ENCODE results near the gene NAMPT. TPM values are rescaled to one million over a fixed set of nuclear protein-coding genes. Genes with fewer than 3 reads are reported as not detected.

Gene NAMPT
- total and polyA plus RNA-seq, 9 of the 15 experiments (the other 6 are each of a cell fraction or from before 2014, with no cell fraction given), result 41.1 to 160 (median 106) TPM

DNA sequence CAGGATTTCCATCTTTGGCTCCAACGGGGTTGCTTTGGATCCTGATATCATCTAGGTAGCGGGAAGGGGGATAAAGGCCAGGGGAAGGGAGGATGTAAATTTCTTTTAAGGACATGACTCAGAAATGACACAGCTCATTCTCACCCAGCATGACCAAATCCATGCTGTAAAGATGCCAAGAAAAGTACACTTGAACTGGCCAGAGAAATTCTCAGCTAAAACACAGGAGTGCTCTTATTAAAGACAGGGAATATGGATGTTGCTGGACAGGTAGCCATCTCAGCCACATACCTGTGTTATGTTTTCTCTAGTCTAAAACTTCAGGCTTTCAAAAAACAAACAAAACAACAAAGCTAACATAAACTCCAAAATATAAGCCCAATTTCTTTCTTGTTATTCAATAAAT, 68.3 kb downstream of the NAMPT start (continued):
- TF ChIP-seq, protein P1, sequence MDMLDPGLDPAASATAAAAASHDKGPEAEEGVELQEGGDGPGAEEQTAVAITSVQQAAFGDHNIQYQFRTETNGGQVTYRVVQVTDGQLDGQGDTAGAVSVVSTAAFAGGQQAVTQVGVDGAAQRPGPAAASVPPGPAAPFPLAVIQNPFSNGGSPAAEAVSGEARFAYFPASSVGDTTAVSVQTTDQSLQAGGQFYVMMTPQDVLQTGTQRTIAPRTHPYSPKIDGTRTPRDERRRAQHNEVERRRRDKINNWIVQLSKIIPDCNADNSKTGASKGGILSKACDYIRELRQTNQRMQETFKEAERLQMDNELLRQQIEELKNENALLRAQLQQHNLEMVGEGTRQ (CRISPR knock-in tag; IDR thresholded peaks at IDR 0.05), result no peak
- peak; percentile 33 for TF ChIP-seq CCNT2 (IDR thresholded peaks at IDR 0.05; ENCODE audit: borderline replicate concordance, extremely low read depth, insufficient read length, low read depth, low read length)
- TF ChIP-seq MEIS2 (IDR thresholded peaks at IDR 0.05; ENCODE audit: partially characterized antibody), result peak; percentile 89
- no peak for TF ChIP-seq POLR3G (IDR thresholded peaks at IDR 0.05; ENCODE audit: extremely low read depth, insufficient read length, insufficient replicate concordance)
- TF ChIP-seq FOXJ2 (tag; IDR thresholded peaks at IDR 0.05), result peak; percentile 93
- peak; percentile 75 for TF ChIP-seq CREM (IDR thresholded peaks at IDR 0.05; ENCODE audit: low read depth)
- TF ChIP-seq, protein P2, sequence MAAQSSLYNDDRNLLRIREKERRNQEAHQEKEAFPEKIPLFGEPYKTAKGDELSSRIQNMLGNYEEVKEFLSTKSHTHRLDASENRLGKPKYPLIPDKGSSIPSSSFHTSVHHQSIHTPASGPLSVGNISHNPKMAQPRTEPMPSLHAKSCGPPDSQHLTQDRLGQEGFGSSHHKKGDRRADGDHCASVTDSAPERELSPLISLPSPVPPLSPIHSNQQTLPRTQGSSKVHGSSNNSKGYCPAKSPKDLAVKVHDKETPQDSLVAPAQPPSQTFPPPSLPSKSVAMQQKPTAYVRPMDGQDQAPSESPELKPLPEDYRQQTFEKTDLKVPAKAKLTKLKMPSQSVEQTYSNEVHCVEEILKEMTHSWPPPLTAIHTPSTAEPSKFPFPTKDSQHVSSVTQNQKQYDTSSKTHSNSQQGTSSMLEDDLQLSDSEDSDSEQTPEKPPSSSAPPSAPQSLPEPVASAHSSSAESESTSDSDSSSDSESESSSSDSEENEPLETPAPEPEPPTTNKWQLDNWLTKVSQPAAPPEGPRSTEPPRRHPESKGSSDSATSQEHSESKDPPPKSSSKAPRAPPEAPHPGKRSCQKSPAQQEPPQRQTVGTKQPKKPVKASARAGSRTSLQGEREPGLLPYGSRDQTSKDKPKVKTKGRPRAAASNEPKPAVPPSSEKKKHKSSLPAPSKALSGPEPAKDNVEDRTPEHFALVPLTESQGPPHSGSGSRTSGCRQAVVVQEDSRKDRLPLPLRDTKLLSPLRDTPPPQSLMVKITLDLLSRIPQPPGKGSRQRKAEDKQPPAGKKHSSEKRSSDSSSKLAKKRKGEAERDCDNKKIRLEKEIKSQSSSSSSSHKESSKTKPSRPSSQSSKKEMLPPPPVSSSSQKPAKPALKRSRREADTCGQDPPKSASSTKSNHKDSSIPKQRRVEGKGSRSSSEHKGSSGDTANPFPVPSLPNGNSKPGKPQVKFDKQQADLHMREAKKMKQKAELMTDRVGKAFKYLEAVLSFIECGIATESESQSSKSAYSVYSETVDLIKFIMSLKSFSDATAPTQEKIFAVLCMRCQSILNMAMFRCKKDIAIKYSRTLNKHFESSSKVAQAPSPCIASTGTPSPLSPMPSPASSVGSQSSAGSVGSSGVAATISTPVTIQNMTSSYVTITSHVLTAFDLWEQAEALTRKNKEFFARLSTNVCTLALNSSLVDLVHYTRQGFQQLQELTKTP (IDR thresholded peaks at IDR 0.05; ENCODE audit: low read depth in 1 of 2, partially characterized antibody in 2 of 2), result peak in 1 of 2 experiments; percentile 60
- peak; percentile 88; the same call in 1 of the 2 replicates for TF ChIP-seq MAFF (IDR thresholded peaks at IDR 0.05; ENCODE audit: low read length)
- 0 out of 2 replicates have a peak, but pooled peaks have one; percentile 11 for TF ChIP-seq CBFA2T2 (conservative IDR thresholded peaks at IDR 0.05)
- peak; percentile 93 for TF ChIP-seq MAFG (tag; conservative IDR thresholded peaks at IDR 0.05)
- TF ChIP-seq, protein P3, sequence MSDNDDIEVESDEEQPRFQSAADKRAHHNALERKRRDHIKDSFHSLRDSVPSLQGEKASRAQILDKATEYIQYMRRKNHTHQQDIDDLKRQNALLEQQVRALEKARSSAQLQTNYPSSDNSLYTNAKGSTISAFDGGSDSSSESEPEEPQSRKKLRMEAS (CRISPR knock-in tag; IDR thresholded peaks at IDR 0.05), result no peak
- TF ChIP-seq, protein P4, sequence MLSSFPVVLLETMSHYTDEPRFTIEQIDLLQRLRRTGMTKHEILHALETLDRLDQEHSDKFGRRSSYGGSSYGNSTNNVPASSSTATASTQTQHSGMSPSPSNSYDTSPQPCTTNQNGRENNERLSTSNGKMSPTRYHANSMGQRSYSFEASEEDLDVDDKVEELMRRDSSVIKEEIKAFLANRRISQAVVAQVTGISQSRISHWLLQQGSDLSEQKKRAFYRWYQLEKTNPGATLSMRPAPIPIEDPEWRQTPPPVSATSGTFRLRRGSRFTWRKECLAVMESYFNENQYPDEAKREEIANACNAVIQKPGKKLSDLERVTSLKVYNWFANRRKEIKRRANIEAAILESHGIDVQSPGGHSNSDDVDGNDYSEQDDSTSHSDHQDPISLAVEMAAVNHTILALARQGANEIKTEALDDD (IDR thresholded peaks at IDR 0.05), result no peak
- TF ChIP-seq, protein P5, sequence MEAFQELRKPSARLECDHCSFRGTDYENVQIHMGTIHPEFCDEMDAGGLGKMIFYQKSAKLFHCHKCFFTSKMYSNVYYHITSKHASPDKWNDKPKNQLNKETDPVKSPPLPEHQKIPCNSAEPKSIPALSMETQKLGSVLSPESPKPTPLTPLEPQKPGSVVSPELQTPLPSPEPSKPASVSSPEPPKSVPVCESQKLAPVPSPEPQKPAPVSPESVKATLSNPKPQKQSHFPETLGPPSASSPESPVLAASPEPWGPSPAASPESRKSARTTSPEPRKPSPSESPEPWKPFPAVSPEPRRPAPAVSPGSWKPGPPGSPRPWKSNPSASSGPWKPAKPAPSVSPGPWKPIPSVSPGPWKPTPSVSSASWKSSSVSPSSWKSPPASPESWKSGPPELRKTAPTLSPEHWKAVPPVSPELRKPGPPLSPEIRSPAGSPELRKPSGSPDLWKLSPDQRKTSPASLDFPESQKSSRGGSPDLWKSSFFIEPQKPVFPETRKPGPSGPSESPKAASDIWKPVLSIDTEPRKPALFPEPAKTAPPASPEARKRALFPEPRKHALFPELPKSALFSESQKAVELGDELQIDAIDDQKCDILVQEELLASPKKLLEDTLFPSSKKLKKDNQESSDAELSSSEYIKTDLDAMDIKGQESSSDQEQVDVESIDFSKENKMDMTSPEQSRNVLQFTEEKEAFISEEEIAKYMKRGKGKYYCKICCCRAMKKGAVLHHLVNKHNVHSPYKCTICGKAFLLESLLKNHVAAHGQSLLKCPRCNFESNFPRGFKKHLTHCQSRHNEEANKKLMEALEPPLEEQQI (IDR thresholded peaks at IDR 0.05), result peak; percentile 69; the same call in 1 of the 2 replicates
- TF ChIP-seq SMAD1 (IDR thresholded peaks at IDR 0.05; ENCODE audit: low read depth, low read length, partially characterized antibody), result no peak
- TF ChIP-seq, protein P6, sequence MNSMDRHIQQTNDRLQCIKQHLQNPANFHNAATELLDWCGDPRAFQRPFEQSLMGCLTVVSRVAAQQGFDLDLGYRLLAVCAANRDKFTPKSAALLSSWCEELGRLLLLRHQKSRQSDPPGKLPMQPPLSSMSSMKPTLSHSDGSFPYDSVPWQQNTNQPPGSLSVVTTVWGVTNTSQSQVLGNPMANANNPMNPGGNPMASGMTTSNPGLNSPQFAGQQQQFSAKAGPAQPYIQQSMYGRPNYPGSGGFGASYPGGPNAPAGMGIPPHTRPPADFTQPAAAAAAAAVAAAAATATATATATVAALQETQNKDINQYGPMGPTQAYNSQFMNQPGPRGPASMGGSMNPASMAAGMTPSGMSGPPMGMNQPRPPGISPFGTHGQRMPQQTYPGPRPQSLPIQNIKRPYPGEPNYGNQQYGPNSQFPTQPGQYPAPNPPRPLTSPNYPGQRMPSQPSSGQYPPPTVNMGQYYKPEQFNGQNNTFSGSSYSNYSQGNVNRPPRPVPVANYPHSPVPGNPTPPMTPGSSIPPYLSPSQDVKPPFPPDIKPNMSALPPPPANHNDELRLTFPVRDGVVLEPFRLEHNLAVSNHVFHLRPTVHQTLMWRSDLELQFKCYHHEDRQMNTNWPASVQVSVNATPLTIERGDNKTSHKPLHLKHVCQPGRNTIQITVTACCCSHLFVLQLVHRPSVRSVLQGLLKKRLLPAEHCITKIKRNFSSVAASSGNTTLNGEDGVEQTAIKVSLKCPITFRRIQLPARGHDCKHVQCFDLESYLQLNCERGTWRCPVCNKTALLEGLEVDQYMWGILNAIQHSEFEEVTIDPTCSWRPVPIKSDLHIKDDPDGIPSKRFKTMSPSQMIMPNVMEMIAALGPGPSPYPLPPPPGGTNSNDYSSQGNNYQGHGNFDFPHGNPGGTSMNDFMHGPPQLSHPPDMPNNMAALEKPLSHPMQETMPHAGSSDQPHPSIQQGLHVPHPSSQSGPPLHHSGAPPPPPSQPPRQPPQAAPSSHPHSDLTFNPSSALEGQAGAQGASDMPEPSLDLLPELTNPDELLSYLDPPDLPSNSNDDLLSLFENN (IDR thresholded peaks at IDR 0.05; ENCODE audit: low read depth in 2 of 2, low read length in 2 of 2), result 0 out of 4 replicates have a peak, but pooled peaks of 1 of the 2 experiments have one; percentile 21

Measured in K562 (cell line).